Measurements from ENCODE around the gene XPO4. TPM values are rescaled to one million over a fixed set of nuclear protein-coding genes. Genes with fewer than 3 reads are reported as not detected.

Gene XPO4
- total and polyA plus RNA-seq, 10 of the 15 experiments (the other 5 are each of a cell fraction or from before 2014, with no cell fraction given): 3.6 to 24.9 (median 18.4) TPM

DNA sequence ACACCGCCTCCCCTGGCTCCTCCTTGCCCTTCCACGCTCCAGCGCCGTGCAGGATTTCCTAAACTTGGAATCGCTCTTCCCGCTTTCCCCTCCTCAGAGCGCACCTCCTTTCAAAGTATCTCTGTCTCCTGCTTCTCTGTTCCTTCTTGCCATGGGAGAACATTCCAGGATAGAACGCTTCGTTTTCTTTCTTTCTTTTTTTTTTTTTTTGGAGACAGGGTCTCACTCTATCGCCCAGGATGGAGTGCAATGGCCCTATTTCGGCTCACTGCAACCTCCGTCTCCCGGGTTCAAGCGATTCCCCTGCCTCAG lies 574 bp upstream of the XPO4 start:
- Histone ChIP-seq H3K4me3 (peak overlapping the region; percentile 82), H4K20me1 (ENCODE audit: control insufficient read depth, insufficient read depth) (no peaks in the 10 kb centered on the region), H2AFZ (ENCODE audit: control insufficient read depth, low read depth, low read length) (peak overlapping the region; percentile 99), H3K9ac (ENCODE audit: control insufficient read depth, insufficient read depth, low read length) (peak overlapping the region; percentile 89), H3K27me3 (replicated peaks in 1 of 2; ENCODE audit: control insufficient read depth in 2 of 2, insufficient read depth in 2 of 2, low read length in 1 of 2) (no peaks in the 10 kb centered on the region), H3K4me2 (ENCODE audit: control insufficient read depth, insufficient read depth) (peak overlapping the region; percentile 100), H3K9me3 (replicated peaks; ENCODE audit: control insufficient read depth, insufficient read depth, low read length) (no peaks in the 10 kb centered on the region), H3K4me1 (ENCODE audit: control insufficient read depth, insufficient read depth, low read length) (0 out of 2 replicates have a peak, but pooled peaks cover 5% of the 10 kb centered on the region), H3K27ac (ENCODE audit: control insufficient read depth, insufficient read depth) (peak overlapping the region; percentile 75), H3K79me2 (ENCODE audit: control insufficient read depth, insufficient read depth, low read length) (peaks cover 42% of the 10 kb centered on the region), H3K36me3 (ENCODE audit: control insufficient read depth in 2 of 2, insufficient read depth in 2 of 2, low read length in 1 of 2) (no peaks in the 10 kb centered on the region; a peak in 1 of 4 replicates)
- no peak for FAIRE-seq
- intact Hi-C loops (cut with micrococcal nuclease; ENCODE audit: unreplicated experiment) (no loop called here), in situ Hi-C loops (cut with MboI) (no loop called here)
- ATAC-seq: no peak
- DNase-seq (ENCODE audit: low read depth, low spot score): no peak
- ChIA-PET CTCF (no interaction called here), SMC1A (ENCODE audit: uncharacterized antibody, unreplicated experiment) (no interaction called here), RAD21 (ENCODE audit: unreplicated experiment) (no interaction called here), POLR2A (interaction anchor here (1.2 kb wide), 1 partner anchor 26 kb away, joined by 3 read pairs; no protein-coding TSS in a partner anchor)
- TF ChIP-seq CHD4 (IDR thresholded peaks at IDR 0.05) (no peak), EED (IDR thresholded peaks at IDR 0.05; ENCODE audit: low read depth) (peak; percentile 49; the same call in 1 of the 2 replicates), GABPA (IDR thresholded peaks at IDR 0.05; ENCODE audit: low read depth) (no peak), IKZF2 (IDR thresholded peaks at IDR 0.05) (peak; percentile 34 to 55; a peak in 3 of 4 replicates), RFX5 (IDR thresholded peaks at IDR 0.05; ENCODE audit: low read depth, low read length) (no peak)
- TF ChIP-seq, protein P1, sequence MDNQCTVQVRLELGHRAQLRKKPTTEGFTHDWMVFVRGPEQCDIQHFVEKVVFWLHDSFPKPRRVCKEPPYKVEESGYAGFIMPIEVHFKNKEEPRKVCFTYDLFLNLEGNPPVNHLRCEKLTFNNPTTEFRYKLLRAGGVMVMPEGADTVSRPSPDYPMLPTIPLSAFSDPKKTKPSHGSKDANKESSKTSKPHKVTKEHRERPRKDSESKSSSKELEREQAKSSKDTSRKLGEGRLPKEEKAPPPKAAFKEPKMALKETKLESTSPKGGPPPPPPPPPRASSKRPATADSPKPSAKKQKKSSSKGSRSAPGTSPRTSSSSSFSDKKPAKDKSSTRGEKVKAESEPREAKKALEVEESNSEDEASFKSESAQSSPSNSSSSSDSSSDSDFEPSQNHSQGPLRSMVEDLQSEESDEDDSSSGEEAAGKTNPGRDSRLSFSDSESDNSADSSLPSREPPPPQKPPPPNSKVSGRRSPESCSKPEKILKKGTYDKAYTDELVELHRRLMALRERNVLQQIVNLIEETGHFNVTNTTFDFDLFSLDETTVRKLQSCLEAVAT (IDR thresholded peaks at IDR 0.05): peak; percentile 67; the same call in 1 of the 2 replicates
- TF ChIP-seq, protein P2, sequence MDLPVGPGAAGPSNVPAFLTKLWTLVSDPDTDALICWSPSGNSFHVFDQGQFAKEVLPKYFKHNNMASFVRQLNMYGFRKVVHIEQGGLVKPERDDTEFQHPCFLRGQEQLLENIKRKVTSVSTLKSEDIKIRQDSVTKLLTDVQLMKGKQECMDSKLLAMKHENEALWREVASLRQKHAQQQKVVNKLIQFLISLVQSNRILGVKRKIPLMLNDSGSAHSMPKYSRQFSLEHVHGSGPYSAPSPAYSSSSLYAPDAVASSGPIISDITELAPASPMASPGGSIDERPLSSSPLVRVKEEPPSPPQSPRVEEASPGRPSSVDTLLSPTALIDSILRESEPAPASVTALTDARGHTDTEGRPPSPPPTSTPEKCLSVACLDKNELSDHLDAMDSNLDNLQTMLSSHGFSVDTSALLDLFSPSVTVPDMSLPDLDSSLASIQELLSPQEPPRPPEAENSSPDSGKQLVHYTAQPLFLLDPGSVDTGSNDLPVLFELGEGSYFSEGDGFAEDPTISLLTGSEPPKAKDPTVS (IDR thresholded peaks at IDR 0.05; ENCODE audit: low read depth, low read length): no peak
- TF ChIP-seq, protein P3, sequence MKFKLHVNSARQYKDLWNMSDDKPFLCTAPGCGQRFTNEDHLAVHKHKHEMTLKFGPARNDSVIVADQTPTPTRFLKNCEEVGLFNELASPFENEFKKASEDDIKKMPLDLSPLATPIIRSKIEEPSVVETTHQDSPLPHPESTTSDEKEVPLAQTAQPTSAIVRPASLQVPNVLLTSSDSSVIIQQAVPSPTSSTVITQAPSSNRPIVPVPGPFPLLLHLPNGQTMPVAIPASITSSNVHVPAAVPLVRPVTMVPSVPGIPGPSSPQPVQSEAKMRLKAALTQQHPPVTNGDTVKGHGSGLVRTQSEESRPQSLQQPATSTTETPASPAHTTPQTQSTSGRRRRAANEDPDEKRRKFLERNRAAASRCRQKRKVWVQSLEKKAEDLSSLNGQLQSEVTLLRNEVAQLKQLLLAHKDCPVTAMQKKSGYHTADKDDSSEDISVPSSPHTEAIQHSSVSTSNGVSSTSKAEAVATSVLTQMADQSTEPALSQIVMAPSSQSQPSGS (IDR thresholded peaks at IDR 0.05; ENCODE audit: low read length): no peak
- WGBS (ENCODE audit: insufficient coverage, insufficient replicate concordance, low lambda C conversion rate, missing lambda C conversion rate): 29% methylated on average over 11 of the region's 14 CpGs
- BruUV-seq (replicated peaks): TSS peak; percentile 78

All from GM12878 (cell line).